Keratinocyte (primary cell): ENCODE data around the gene C15orf39. TPM values are rescaled to one million over a fixed set of nuclear protein-coding genes. Genes with fewer than 3 reads are reported as not detected.

ENCODE experiments used
- DNase-seq: peaks from one replicate; pipeline ENCODE4 v3.0.0-alpha.2; 2011; ENCODE audit warnings: low read depth, missing footprints, low spot score
- FAIRE-seq: peaks from 2 replicates; lab custom pipeline; 2011; peaks lifted over from hg19 to GRCh38; lab: Jason Lieb, UNC
- H2AFZ ChIP-seq: 2 replicates; pipeline ENCODE4 v1.6.0; 2012; ENCODE audit warnings: low read length, control low read depth, inconsistent platforms; ENCODE audit not compliant: control insufficient read depth
- H3K27ac ChIP-seq: 2 replicates; pipeline ENCODE4 v1.5.1; 2011; ENCODE audit warnings: low read length; ENCODE audit not compliant: control insufficient read depth, insufficient read depth
- H3K27me3 ChIP-seq: 3 replicates; pipeline ENCODE4 v1.6.0; 2011; ENCODE audit warnings: low read length; ENCODE audit not compliant: control insufficient read depth, insufficient read depth; ENCODE audit errors: extremely low read depth
- H3K36me3 ChIP-seq, 2 experiments: 2 replicates in 1 of 2; 3 replicates in 1 of 2; pipeline ENCODE4 v1.5.1; 2011; ENCODE audit warnings: low read length in 2 of 2, mild to moderate bottlenecking in 1 of 2; ENCODE audit not compliant: control insufficient read depth in 2 of 2, insufficient read depth in 2 of 2; ENCODE audit errors: extremely low read depth in 1 of 2
- H3K4me1 ChIP-seq: 3 replicates; pipeline ENCODE4 v1.5.1; 2011; ENCODE audit warnings: low read length; ENCODE audit not compliant: control insufficient read depth, insufficient read depth; ENCODE audit errors: extremely low read depth
- H3K4me2 ChIP-seq: 3 replicates; pipeline ENCODE4 v1.6.0; 2011; ENCODE audit warnings: low read depth, low read length; ENCODE audit not compliant: control insufficient read depth, insufficient read depth; ENCODE audit errors: extremely low read depth
- H3K4me3 ChIP-seq, 3 experiments: fragments of 200-600 bp in 1 of 3; sonication (generic) in 1 of 3; 2 replicates in 2 of 3; 3 replicates in 1 of 3; pipeline ENCODE4 v1.5.1; 2011 to 2016; ENCODE audit warnings: low read length in 3 of 3, mild to moderate bottlenecking in 3 of 3, control low read depth in 2 of 3, inconsistent platforms in 1 of 3, low read depth in 1 of 3, mixed read lengths in 1 of 3, mixed run types in 1 of 3, moderate library complexity in 1 of 3; ENCODE audit not compliant: control insufficient read depth in 2 of 3, insufficient read depth in 2 of 3; ENCODE audit errors: extremely low read depth in 1 of 3
- H3K79me2 ChIP-seq: 2 replicates; pipeline ENCODE4 v1.6.0; 2012; ENCODE audit warnings: low read length; ENCODE audit not compliant: control insufficient read depth, insufficient read depth
- H3K9ac ChIP-seq: 3 replicates; pipeline ENCODE4 v1.6.0; 2011; ENCODE audit warnings: low read length; ENCODE audit not compliant: control insufficient read depth, insufficient read depth; ENCODE audit errors: extremely low read depth
- H3K9me1 ChIP-seq: 3 replicates; pipeline ENCODE4 v1.6.0; 2011; ENCODE audit warnings: low read length; ENCODE audit not compliant: control insufficient read depth, insufficient read depth; ENCODE audit errors: extremely low read depth
- H3K9me3 ChIP-seq: 2 replicates; pipeline ENCODE4 v1.5.1; 2012; ENCODE audit warnings: low read depth, low read length; ENCODE audit not compliant: control insufficient read depth
- H4K20me1 ChIP-seq: 3 replicates; pipeline ENCODE4 v1.6.0; 2011; ENCODE audit warnings: low read length; ENCODE audit not compliant: control insufficient read depth, insufficient read depth; ENCODE audit errors: extremely low read depth
- CTCF ChIP-seq, 3 experiments: IDR thresholded peaks in 1 of 3; conservative IDR thresholded peaks in 1 of 3; optimal IDR thresholded peaks in 1 of 3; 2 replicates in 2 of 3; 3 replicates in 1 of 3; pipeline versions ENCODE3 to v1.5.1; 2011; ENCODE audit warnings: low read length in 3 of 3, mild to moderate bottlenecking in 3 of 3, moderate library complexity in 2 of 3, control low read depth in 1 of 3, inconsistent platforms in 1 of 3; ENCODE audit not compliant: insufficient read depth in 2 of 3; ENCODE audit errors: extremely low read depth in 1 of 3
- EZH2 ChIP-seq: IDR thresholded peaks from one replicate; pipeline ENCODE4 v1.6.1; 2012; ENCODE audit warnings: inconsistent platforms, mild to moderate bottlenecking, low read length, moderate library complexity
- dilution Hi-C: fragments of 300-500 bp; cut with MboI; formaldehyde crosslinking; loops from one replicate; pipeline ENCODE4 v1.7.0; 2020; ENCODE audit warnings: low sequenced_read_pairs; ENCODE audit not compliant: extremely low pct_ligation_motif_present
- polyA plus RNA-seq, 5 experiments: library from polyadenylated mRNA; depleted of rRNA in 3 of 5; stranded (reverse) in 3 of 5; stranded (forward) in 1 of 5; unstranded in 1 of 5; fragments of >200 nt; gene quantifications; 1 replicate in 1 of 5; 2 replicates in 3 of 5; 3 replicates in 1 of 5; pipeline versions ENCODE4 v1.2.1 to v1.2.3, GENCODE V29; 2011 to 2012; ENCODE audit warnings: missing spikeins in 2 of 5, low read depth in 1 of 5, low replicate concordance in 1 of 5

C15orf39 gene
- polyA plus RNA-seq, 1 donor (not counting 4 experiments of a cell fraction or from before 2014, with no cell fraction given) = 1.8 TPM

GRCh38 chr15:75182187-75183131, 19.2 kb upstream of the C15orf39 start:
- dilution Hi-C loops = no loop called here
- Histone ChIP-seq H3K79me2 (no peaks in the 10 kb centered on the region), H3K4me3 (no peak overlapping the region), H4K20me1 (no peaks in the 10 kb centered on the region), H3K36me3 (no peaks in the 10 kb centered on the region), H3K9me1 (no peaks in the 10 kb centered on the region), H3K9me3 (no peaks in the 10 kb centered on the region), H3K9ac (no peak overlapping the region), H2AFZ (no peak overlapping the region), H3K4me2 (no peak overlapping the region), H3K27me3 (peaks cover 19% of the 10 kb centered on the region), H3K27ac (no peak overlapping the region), H3K4me1 (peaks cover 6% of the 10 kb centered on the region)
- no peak for DNase-seq
- FAIRE-seq = no peak
- TF ChIP-seq EZH2 (no peak), CTCF (optimal IDR thresholded peaks at IDR 0.05 in 1 of 3, IDR thresholded peaks at IDR 0.05 in 1 of 3, conservative IDR thresholded peaks at IDR 0.05 in 1 of 3; ENCODE audit: extremely low read depth in 1 of 3, insufficient read depth in 2 of 3, low read length in 3 of 3) (no peak)

GRCh38 chr15:75185271-75186029, 16.2 kb upstream of the C15orf39 start:
- FAIRE-seq = no peak
- Histone ChIP-seq H3K9ac (no peak overlapping the region), H3K9me3 (no peaks in the 10 kb centered on the region), H3K4me1 (peaks cover 6% of the 10 kb centered on the region), H4K20me1 (no peaks in the 10 kb centered on the region), H3K4me3 (no peak overlapping the region), H3K36me3 (no peaks in the 10 kb centered on the region), H3K79me2 (no peaks in the 10 kb centered on the region), H3K27ac (no peak overlapping the region), H3K4me2 (no peak overlapping the region), H2AFZ (no peak overlapping the region), H3K9me1 (no peaks in the 10 kb centered on the region), H3K27me3 (peaks cover 6% of the 10 kb centered on the region)
- no peak for DNase-seq
- dilution Hi-C loops = no loop called here
- TF ChIP-seq EZH2 = no peak
- TF ChIP-seq CTCF (optimal IDR thresholded peaks at IDR 0.05 in 1 of 3, IDR thresholded peaks at IDR 0.05 in 1 of 3, conservative IDR thresholded peaks at IDR 0.05 in 1 of 3; ENCODE audit: extremely low read depth in 1 of 3, insufficient read depth in 2 of 3, low read length in 3 of 3) = no peak
